Measurements from ENCODE around the gene C4orf50.
"Not testable (repeated sequence)": the region's sequence is repeated elsewhere in the genome, so short reads cannot be mapped to it uniquely, and the experiment has no call there.

The C4orf50 gene

DNA sequence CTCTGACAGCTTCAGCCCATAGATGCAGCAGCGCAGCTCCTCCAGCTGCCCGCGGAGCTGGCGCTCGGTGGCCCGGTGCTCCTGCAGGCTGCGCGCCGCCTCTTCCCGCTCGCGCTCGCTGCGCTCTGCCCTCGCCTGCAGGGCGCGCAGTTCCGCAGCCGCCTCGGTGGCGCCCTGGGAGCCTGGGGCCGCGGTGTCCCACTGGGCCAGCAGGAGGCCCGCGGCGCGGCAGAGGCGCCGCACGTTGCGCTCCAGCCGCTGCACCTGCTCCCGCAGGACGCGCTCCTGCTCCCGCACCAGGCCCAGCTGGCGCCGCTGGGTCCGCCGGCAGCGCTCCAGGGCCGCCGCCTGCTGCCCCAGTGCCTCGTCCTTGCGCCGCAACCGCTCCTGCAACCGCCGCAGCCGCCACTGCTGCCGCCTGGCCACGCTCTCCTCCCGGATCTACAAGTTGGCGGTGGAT is 10.1 kb downstream of the C4orf50 start:
- Histone ChIP-seq H3K4me3 (ENCODE audit: low read depth, low read length) (no peak overlapping the region), H3K27me3 (replicated peaks) (peaks cover 3% of the 10 kb centered on the region), H3K36me3 (replicated peaks) (no peaks in the 10 kb centered on the region), H3K27ac (no peak overlapping the region)
- no peak for DNase-seq
- no peak for TF ChIP-seq CTCF (IDR thresholded peaks at IDR 0.05; ENCODE audit: low read depth, low read length, missing control alignments)
- in situ Hi-C loops (cut with HindIII; ENCODE audit: low pct_ligation_motif_present, low sequenced_read_pairs), result no loop called here

GRCh38 chr4:6005175-6005574 is 13.1 kb downstream of the C4orf50 start:
- no peak overlapping the region for H3K27ac ChIP-seq
- no peak for DNase-seq
- H3K4me3 ChIP-seq (ENCODE audit: low read depth, low read length), result no peak overlapping the region
- H3K36me3 ChIP-seq (replicated peaks), result no peaks in the 10 kb centered on the region
- H3K27me3 ChIP-seq (replicated peaks), result peaks cover 3% of the 10 kb centered on the region
- in situ Hi-C loops (cut with HindIII; ENCODE audit: low pct_ligation_motif_present, low sequenced_read_pairs), result no loop called here
- TF ChIP-seq CTCF (IDR thresholded peaks at IDR 0.05; ENCODE audit: low read depth, low read length, missing control alignments), result no peak

DNA sequence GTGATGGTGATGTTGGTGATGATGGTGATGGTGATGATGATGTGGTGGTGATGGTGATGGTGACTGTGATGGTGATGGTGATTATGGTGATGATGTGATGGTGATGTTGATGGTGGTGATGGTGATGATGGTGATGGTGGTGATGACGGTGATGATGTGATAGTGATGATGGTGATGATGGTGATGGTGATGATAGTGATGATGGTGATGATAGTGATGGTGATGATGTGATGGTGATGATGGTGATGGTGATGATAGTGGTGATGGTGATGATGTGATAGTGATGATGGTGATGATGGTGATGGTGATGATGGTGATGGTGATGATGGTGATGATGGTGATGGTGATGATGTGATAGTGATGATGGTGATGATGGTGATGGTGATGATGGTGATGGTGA is 14.7 kb downstream of the C4orf50 start:
- H3K36me3 ChIP-seq (replicated peaks); H3K27me3 ChIP-seq (replicated peaks); in situ Hi-C loops (cut with HindIII; ENCODE audit: low pct_ligation_motif_present, low sequenced_read_pairs); H3K27ac ChIP-seq; DNase-seq; H3K4me3 ChIP-seq (ENCODE audit: low read depth, low read length): not testable (repeated sequence)

DNA sequence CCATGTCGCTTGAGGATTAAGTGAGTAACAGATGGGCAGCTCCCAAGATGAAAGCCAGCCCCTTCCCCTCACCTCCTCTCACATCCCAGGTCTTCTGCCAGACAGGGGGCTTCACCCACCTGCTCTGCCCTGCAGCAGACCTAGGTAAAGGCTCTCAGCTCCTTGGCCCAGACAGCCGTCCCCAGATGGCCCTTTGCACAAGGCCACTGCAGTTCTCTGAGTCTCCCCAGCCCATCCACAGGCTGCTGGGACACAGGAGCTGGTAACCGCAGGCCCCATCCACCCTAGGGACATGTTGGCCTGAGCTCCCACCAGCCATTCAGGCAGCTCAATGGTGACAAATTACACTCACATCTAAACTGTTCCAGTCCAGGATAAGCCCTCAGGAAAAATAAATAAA is 15.3 kb downstream of the C4orf50 start:
- Histone ChIP-seq H3K36me3 (replicated peaks) (no peaks in the 10 kb centered on the region), H3K27me3 (replicated peaks) (no peaks in the 10 kb centered on the region), H3K27ac (no peak overlapping the region), H3K4me3 (ENCODE audit: low read depth, low read length) (no peak overlapping the region)
- no peak for DNase-seq
- TF ChIP-seq CTCF (IDR thresholded peaks at IDR 0.05; ENCODE audit: low read depth, low read length, missing control alignments), result no peak
- in situ Hi-C loops (cut with HindIII; ENCODE audit: low pct_ligation_motif_present, low sequenced_read_pairs), result no loop called here

DNA sequence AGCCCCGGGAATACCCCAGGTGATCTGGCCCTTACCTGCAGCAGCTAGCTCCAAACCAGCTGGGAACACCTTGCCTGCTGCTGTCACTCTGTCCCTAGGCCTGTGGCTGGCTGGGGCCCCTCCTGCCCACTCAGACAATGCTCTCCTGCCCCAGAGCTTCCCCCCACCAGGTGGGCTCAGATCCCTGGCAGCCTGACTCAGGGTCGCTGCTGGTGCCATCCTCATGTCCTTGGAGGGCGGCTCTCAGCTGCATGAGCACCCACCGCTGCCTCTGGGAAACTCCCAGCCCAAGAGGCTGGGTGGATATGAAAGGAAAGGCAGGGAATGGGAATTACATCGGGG is 15.8 kb downstream of the C4orf50 start:
- Histone ChIP-seq H3K27me3 (replicated peaks) (no peaks in the 10 kb centered on the region), H3K36me3 (replicated peaks) (no peaks in the 10 kb centered on the region), H3K4me3 (ENCODE audit: low read depth, low read length) (no peak overlapping the region), H3K27ac (no peak overlapping the region)
- no peak for DNase-seq
- in situ Hi-C loops (cut with HindIII; ENCODE audit: low pct_ligation_motif_present, low sequenced_read_pairs), result no loop called here
- no peak for TF ChIP-seq CTCF (IDR thresholded peaks at IDR 0.05; ENCODE audit: low read depth, low read length, missing control alignments)

- no peaks in the 10 kb centered on the region for H3K27me3 ChIP-seq (replicated peaks)
- H3K27ac ChIP-seq, result no peak overlapping the region
- no peaks in the 10 kb centered on the region for H3K36me3 ChIP-seq (replicated peaks)
- no peak for TF ChIP-seq CTCF (IDR thresholded peaks at IDR 0.05; ENCODE audit: low read depth, low read length, missing control alignments)
- DNase-seq, result no peak
- H3K4me3 ChIP-seq (ENCODE audit: low read depth, low read length), result no peak overlapping the region
- in situ Hi-C loops (cut with HindIII; ENCODE audit: low pct_ligation_motif_present, low sequenced_read_pairs), result no loop called here
Observed at GRCh38 chr4:6001680-6002491, 16.3 kb downstream of the C4orf50 start.
